GM19438 (cell line): ENCODE measurements around the gene AGPAT2.
"Not testable (repeated sequence)": the region's sequence is repeated elsewhere in the genome, so short reads cannot be mapped to it uniquely, and the experiment has no call there.

Experiments used
- ATAC-seq: cut with Tn5 transposase; IDR thresholded peaks from one replicate; pipeline ENCODE4 v1.9.1; 2021; ENCODE audit warnings: low read depth; ENCODE audit not compliant: unreplicated experiment

The AGPAT2 gene

GRCh38 chr9:136720898-136721338 lies 33.7 kb upstream of the AGPAT2 start:
- ATAC-seq: no peak

- ATAC-seq: no peak
These were observed 33.1 kb upstream of the AGPAT2 start for GRCh38 chr9:136720251-136720897.

- no peak for ATAC-seq
These were observed 32.1 kb upstream of the AGPAT2 start for GRCh38 chr9:136719195-136719880.

- no peak for ATAC-seq
These were observed 31.3 kb upstream of the AGPAT2 start for GRCh38 chr9:136718345-136719194.

- no peak for ATAC-seq
These were observed 30.1 kb upstream of the AGPAT2 start for GRCh38 chr9:136717399-136717798.

GRCh38 chr9:136714893-136715274 lies 27.6 kb upstream of the AGPAT2 start:
- ATAC-seq: no peak

- ATAC-seq: no peak
These were observed 27.0 kb upstream of the AGPAT2 start for GRCh38 chr9:136714096-136714892.

- no peak for ATAC-seq
These were observed 26.3 kb upstream of the AGPAT2 start for GRCh38 chr9:136713550-136713949.

- no peak for ATAC-seq
These were observed 25.7 kb upstream of the AGPAT2 start for GRCh38 chr9:136712690-136713544.

DNA sequence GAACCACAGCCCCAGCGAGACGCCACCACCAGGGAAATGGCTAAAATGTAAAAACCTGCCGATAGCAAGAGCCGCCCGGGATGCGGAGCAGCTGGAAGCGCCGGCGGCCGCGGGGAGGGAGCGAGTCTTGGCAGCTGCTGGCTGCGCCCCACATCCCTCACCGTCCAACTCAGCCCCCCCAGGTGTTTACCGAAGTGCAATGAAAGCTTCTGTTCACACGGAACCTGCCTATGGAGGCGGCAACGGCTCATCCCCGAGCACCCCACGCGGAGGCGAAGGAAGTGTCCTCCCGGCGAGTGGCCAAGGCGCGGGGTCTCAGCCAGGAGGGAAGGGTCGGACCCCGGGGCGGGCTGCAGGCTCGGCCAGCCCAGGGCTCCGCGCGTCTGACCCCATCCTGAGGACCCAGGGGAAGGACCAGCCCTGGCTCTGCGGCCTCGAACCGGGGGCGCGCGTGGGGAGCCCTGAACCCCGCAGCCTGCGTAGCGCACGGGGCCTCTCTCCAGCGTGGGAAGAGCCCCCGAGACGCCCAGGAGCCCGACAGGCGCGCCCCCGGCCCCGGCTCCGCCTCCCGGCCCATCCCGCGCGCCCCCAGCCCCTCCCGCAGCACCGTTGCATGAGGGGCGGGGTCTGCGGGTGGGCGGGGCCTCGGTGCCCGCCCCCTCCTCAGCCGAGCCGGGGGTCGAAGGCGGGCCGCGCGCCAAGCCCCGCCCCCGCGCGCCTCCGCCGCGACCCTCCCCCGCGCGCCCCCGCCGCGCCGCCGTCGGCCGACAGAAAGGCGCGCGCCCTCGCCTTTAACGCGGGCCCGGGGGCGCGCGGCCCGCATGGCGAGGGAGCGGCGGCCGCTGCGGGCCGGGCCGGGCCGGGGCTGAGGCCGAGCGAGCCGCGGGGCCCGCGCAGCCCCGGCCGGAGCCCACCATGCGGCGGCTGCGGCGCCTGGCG lies 24.8 kb upstream of the AGPAT2 start, which contains the start of gene DIPK1B:
Gene DIPK1B, plus strand, starts transcription at position 822 of the 939 bp plus-strand sequence. Its CDS starts 94 bp downstream, at position 916.
- ATAC-seq: no peak

- ATAC-seq: not testable (repeated sequence)
These were observed 24.0 kb upstream of the AGPAT2 start for GRCh38 chr9:136711219-136711648.

- ATAC-seq: no peak
These were observed 23.3 kb upstream of the AGPAT2 start for GRCh38 chr9:136710543-136710942.

- ATAC-seq: no peak
These were observed 22.3 kb upstream of the AGPAT2 start for GRCh38 chr9:136709454-136710109.

DNA sequence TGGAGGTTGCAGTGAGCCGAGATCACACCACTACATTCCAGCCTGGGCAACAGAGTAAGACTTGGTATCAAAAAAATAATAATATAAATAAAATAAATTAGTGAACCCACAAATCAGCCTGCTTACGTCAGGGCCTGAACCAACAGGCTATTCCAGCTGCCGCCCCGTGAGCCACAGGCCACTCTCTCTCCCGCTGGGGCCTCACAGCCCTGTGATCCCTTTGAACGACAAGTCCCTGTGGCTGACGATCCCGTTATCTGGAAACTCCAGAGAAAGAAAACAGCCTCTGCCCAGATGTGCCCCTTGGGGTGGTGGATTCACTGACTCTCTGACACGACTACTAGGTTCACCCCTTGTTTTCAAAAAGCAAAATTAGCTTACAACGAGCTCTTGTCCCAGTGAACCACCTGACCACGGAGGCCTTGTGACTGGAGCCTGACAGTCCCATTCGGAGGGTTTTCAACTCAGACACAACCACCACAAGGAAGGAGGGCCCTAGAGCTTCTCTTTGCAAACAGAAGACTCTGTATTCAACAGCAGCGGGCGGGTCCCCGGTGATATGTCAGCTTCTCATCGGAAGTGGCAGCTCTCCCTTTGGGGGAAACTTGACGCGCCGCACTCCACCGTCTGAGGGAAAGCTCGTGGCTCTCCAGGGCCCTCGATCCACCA lies 20.7 kb upstream of the AGPAT2 start:
- no peak for ATAC-seq

- no peak for ATAC-seq
These were observed 19.8 kb upstream of the AGPAT2 start for GRCh38 chr9:136707011-136707410.

DNA sequence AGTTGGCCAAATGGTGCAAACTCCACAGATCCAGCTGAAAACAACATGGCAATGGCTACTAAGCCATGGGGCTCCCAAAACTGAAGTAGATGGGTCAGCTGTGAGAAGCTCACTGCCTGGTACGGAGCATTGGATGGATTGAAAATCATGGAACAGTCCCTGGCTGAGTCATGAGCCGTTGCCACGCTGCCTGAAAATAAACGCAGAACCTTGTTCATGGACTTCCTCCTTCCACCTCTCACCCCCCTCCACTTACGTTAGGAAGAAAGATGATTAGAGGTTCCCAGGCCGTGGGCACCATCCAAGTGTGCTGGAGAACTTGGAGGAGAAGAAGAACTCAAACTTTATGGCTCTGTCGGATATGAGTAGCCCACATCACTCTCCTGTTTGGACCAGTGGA lies 18.3 kb upstream of the AGPAT2 start:
- ATAC-seq: no peak

DNA sequence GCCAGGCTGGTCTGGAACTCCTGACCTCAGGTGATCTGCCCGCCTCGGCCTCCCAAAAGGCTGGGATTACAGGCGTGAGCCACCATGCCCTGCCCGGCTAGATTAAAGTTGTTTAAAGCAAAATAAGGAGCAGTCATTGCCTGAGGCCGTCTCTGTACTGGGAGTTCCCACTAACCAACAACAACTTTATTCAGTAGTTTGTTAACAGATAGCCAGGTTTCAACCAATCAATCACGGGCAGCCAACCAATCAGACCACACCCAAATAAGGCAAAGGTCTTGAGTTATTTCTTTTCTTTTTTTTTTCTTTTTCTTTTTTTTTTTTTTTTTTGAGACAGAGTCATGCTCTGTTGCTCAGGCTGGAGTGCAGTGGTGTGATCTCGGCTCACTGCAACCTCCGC lies 17.5 kb upstream of the AGPAT2 start:
- not testable (repeated sequence) for ATAC-seq
